ENCODE measurements around the gene CCDC154. TPM values are rescaled to one million over a fixed set of nuclear protein-coding genes. Genes with fewer than 3 reads are reported as not detected.

The CCDC154 gene
- total RNA-seq, 6 donors from 2014 or later: 0.30 to 5.4 (median 2.9) TPM; not detected in 1

GRCh38 chr16:1445518-1446203 is 1.3 kb upstream of the CCDC154 start:
- Histone ChIP-seq H3K36me3 (peaks cover 4 to 54% (median 45%) of the 10 kb centered on the region in 4 donors), H3K9me3 (no peaks in the 10 kb centered on the region), H3K27me3 (no peaks in the 10 kb centered on the region), H3K4me1 (no peaks in the 10 kb centered on the region), H3K27ac (no peak overlapping the region), H3K4me3 (no peak overlapping the region)
- DNase-seq: peak in 1 of 2 donors; percentile 78
- TF ChIP-seq EP300 (IDR thresholded peaks at IDR 0.05) (no peak), POLR2AphosphoS5 (IDR thresholded peaks at IDR 0.05) (no peak), CTCF (IDR thresholded peaks at IDR 0.05) (no peak), POLR2A (IDR thresholded peaks at IDR 0.05) (no peak)
- WGBS, 2 donors: 97 to 100% methylated on average over 6 to 9 of the region's 25 CpGs
- no peak for ATAC-seq (ENCODE audit: low FRiP score in 2 of 2)

GRCh38 chr16:1444730-1445517 is 568 bp upstream of the CCDC154 start:
- ATAC-seq (ENCODE audit: low FRiP score in 2 of 2) (no peak), DNase-seq (peak in 1 of 2 donors; percentile 78)
- 84 to 88% methylated on average over 43 to 48 of the region's 48 CpGs for WGBS, 2 donors
- no peaks in the 10 kb centered on the region for H3K27me3 ChIP-seq
- no peak overlapping the region for H3K27ac ChIP-seq
- TF ChIP-seq POLR2AphosphoS5 (IDR thresholded peaks at IDR 0.05) (no peak), EP300 (IDR thresholded peaks at IDR 0.05) (no peak), POLR2A (IDR thresholded peaks at IDR 0.05) (no peak), CTCF (IDR thresholded peaks at IDR 0.05) (no peak)
- H3K36me3 ChIP-seq: peaks cover 4 to 47% (median 39%) of the 10 kb centered on the region in 4 donors
- H3K4me1 ChIP-seq: no peaks in the 10 kb centered on the region
- H3K4me3 ChIP-seq: no peak overlapping the region
- no peaks in the 10 kb centered on the region for H3K9me3 ChIP-seq

GRCh38 chr16:1443403-1443973 is 868 bp downstream of the CCDC154 start:
- no peaks in the 10 kb centered on the region for H3K9me3 ChIP-seq
- no peaks in the 10 kb centered on the region for H3K4me1 ChIP-seq
- no peaks in the 10 kb centered on the region for H3K27me3 ChIP-seq
- no peak for ATAC-seq (ENCODE audit: low FRiP score in 2 of 2)
- DNase-seq: peak in 1 of 2 donors; percentile 85
- 91% methylated on average over 34 of the region's 38 CpGs; no CpG with 5 or more reads in 1 of the 2 donors for WGBS, 2 donors
- TF ChIP-seq CTCF (IDR thresholded peaks at IDR 0.05) (no peak), POLR2A (IDR thresholded peaks at IDR 0.05) (no peak), POLR2AphosphoS5 (IDR thresholded peaks at IDR 0.05) (no peak), EP300 (IDR thresholded peaks at IDR 0.05) (no peak)
- H3K27ac ChIP-seq: no peak overlapping the region
- no peak overlapping the region for H3K4me3 ChIP-seq
- H3K36me3 ChIP-seq: peaks cover 4 to 34% (median 29%) of the 10 kb centered on the region in 4 donors

- Histone ChIP-seq H3K36me3 (peaks cover 4 to 26% (median 21%) of the 10 kb centered on the region in 4 donors), H3K9me3 (no peaks in the 10 kb centered on the region), H3K4me1 (no peaks in the 10 kb centered on the region), H3K4me3 (no peak overlapping the region), H3K27me3 (no peaks in the 10 kb centered on the region), H3K27ac (no peak overlapping the region)
- DNase-seq (peak in 1 of 2 donors; percentile 79), ATAC-seq (ENCODE audit: low FRiP score in 2 of 2) (no peak)
- TF ChIP-seq EP300 (IDR thresholded peaks at IDR 0.05) (no peak), POLR2AphosphoS5 (IDR thresholded peaks at IDR 0.05) (no peak), POLR2A (IDR thresholded peaks at IDR 0.05) (no peak), CTCF (IDR thresholded peaks at IDR 0.05) (no peak)
- 91 to 96% methylated on average over 10 to 13 of the region's 24 CpGs for WGBS, 2 donors
Measured at GRCh38 chr16:1442697-1443096, 1.7 kb downstream of the CCDC154 start.
